HG02571 (cell line): ENCODE measurements around the gene NKX1-1.
"Not testable (repeated sequence)": the region's sequence is repeated elsewhere in the genome, so short reads cannot be mapped to it uniquely, and the experiment has no call there.

ENCODE experiments used
- ATAC-seq: cut with Tn5 transposase; IDR thresholded peaks from one replicate; pipeline ENCODE4 v1.9.1; 2021; ENCODE audit warnings: mild to moderate bottlenecking, moderate library complexity; ENCODE audit not compliant: unreplicated experiment

NKX1-1 gene

DNA sequence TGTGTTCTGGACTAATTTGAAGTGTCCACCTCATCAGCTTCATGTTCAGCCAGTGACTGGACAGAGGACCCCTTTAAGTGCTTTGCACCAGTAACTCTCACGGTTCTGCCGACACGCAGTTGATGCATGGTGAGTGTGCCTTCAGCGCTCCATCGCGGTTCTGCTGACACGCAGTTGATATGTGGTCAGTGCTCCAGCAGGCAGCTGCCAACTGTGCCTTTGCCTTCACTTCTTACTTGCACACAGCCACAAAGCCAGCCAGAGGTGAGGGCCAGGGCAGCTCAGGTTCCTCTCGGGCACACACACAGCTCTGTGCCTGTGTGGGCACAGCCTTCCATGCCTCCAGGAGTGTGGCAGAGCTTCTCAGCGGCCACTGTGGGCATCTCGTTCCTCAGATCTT is 12.4 kb downstream of the NKX1-1 start:
- no peak for ATAC-seq

- ATAC-seq: not testable (repeated sequence)
Measured at GRCh38 chr4:1393363-1393762, 12.9 kb downstream of the NKX1-1 start.

GRCh38 chr4:1385373-1386340 is 20.6 kb downstream of the NKX1-1 start:
- no peak for ATAC-seq

DNA sequence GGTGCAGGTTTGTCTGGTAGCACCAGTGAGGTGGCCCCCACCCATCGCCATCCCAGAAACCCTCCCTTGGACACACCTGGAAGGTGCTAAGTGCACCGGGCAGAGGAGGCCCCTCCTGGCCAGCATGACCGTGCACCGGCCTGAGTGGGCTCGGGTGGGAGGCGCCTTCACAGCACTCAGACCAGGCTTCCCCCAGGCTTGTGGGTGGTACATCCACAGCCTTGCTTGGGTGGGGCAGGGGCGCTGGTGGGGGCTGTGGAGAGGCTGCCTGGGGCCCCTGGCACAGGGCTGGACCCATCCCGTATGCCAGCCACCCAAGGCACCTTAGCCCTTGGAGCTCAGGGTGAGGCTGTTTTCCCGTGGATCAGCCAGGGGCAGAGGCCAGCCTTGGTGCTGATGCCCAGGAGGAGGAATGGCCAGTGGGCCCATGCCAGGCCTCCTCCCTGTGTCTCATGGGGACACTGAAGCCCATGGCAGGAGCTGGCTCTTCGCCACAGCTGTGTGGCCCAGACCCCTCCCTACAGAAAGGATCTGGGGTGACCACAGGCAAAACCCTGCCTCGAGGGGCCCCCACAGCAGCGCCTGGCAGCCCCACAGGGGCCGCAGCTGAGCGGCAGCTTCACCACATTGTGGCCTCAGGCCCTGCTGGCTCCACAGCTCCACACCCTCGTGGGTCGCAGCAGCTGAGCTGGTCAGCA is 21.4 kb downstream of the NKX1-1 start:
- no peak for ATAC-seq

DNA sequence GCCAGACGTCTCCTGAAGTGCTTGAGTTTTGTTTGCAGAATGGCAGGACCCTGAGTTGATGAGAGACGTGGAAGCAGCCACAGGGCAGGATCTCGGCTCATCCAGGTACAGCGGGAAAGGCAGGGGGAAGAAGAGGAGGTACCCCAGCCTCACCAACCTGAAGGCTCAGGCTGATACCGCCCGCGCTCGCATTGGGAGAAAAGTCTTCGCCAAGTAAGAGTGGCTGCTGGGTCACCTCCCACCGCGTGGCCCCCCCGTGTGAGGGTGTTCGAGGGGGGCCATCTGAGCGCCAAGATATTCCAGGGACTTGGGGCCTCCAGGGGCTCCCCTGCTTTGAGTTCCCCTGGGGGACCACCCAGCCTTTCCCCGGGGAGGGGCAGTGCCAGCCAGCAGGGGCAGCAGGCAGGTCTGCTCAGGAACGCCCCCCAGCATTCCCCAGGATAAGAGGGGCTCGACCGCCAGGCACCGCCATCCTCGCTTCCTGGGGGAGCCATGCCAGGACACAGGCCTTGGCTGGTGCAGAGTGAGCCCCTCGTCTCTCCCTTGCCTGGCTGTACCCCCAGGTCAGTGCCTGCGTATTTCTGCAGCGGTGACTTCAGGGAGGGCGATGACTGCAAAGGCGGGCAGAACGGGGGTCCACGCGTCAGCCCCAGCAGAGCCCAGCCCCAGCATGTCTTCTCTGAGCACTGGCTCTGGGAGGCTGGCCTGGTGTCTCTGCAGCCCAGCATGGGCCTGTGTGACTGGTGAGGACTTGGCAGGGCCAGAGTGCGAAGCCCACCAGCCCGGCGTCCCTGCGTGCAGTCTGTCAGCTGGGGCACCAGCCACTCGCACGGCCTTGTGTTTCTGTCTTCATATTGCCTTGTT is 22.3 kb downstream of the NKX1-1 start:
- ATAC-seq: no peak

DNA sequence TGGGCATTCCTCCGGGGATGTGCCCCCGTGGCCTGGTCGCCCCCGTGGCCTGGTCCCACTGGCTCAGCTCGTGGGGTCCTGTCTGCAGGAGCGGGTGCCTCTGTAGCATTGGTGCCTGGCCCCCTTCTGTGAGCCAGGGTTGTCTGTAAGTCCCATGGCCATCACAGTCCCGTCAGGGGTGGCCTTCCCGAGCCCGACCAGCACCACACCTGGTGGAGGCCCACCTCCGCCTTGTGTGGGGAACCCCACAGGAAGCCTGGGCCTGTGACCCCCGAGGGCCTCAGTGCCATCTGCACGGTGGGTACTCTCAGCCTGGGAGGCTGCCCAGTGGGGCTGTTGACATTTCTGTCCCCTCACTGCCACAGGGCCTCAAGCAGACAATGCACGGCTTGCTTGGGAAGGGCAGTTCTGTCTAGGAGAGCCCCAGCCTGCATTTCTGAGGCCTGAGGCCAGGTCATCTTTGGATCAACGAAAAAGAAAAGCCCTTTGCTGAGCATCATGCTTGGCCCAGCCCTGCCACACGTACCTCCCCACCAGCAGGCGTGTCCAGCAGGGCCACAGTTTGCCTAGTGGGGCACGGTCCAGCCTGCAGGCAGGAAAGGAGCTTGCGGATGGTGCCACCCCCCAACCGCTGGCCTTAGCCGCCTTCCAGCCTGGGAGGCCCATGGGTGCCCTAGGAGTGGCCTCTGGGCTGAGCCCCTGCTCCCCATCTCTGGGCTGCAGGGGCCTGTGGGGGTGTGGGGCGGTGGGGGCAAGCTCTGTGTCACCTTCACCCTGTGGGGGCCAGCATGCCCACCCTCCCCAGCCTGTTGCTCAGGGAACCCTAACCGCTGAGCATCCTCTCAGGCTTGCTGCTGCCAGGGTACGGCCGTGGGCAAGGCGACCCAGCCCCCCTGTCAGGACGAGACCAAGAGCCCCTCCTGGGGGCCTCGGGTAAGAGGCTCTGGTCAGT is 23.2 kb downstream of the NKX1-1 start:
- ATAC-seq: no peak

DNA sequence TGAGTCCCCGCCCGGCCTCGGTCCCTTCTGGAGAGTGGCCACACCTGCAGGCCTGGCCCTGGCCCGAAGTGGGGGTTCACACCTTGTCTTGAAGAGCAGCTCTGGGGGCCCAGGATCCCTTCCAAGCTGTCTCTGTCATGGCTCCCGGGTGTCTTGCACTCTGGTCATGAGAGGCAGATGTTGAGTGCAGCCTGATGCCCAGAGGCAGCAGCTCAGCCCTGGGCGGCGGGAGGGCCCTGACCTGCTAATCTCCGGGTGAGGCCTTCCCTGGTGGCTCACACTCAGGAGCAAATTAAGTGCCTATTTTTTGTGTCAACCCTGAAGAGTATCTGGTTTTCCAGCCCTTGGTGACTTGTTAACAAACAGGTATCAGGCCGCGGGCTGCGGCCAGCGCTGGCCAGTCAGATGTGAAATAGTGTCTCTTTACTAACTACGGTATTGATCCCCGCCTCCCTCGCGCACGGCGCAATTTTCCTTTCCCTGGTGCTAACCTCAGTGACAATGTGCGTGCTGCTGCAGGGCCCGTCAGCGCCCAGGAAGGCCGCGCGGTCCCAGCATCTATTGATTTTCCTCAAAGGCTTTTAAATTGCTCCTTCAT is 24.2 kb downstream of the NKX1-1 start:
- ATAC-seq: no peak

GRCh38 chr4:1381181-1381621 is 25.0 kb downstream of the NKX1-1 start:
- no peak for ATAC-seq

GRCh38 chr4:1380368-1381151 is 25.7 kb downstream of the NKX1-1 start:
- no peak for ATAC-seq

- ATAC-seq: no peak
Measured at GRCh38 chr4:1379801-1380331, 26.4 kb downstream of the NKX1-1 start.

DNA sequence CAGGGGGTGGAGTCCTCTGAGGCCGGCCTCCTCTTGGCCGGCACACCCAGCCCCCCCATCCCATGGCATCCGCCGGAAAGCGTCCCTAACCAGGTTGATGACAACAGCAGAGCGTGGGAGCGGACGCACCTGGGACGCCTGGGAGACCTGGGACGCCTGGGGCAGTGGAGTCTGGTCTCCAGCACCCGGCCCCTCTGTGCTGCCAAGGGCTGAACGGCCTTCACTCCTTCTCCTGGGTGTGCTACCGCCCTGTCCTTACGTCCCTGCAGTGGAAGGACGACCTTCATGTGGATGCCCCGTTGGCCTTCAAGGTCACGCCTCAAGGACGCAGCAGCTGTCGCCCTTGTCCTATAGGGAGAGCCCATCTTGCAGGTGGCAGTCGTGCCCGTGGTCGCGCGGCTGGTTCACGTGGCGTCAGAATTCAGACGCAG is 26.9 kb downstream of the NKX1-1 start:
- no peak for ATAC-seq

- ATAC-seq: no peak
Measured at GRCh38 chr4:1378559-1379231, 27.5 kb downstream of the NKX1-1 start.

DNA sequence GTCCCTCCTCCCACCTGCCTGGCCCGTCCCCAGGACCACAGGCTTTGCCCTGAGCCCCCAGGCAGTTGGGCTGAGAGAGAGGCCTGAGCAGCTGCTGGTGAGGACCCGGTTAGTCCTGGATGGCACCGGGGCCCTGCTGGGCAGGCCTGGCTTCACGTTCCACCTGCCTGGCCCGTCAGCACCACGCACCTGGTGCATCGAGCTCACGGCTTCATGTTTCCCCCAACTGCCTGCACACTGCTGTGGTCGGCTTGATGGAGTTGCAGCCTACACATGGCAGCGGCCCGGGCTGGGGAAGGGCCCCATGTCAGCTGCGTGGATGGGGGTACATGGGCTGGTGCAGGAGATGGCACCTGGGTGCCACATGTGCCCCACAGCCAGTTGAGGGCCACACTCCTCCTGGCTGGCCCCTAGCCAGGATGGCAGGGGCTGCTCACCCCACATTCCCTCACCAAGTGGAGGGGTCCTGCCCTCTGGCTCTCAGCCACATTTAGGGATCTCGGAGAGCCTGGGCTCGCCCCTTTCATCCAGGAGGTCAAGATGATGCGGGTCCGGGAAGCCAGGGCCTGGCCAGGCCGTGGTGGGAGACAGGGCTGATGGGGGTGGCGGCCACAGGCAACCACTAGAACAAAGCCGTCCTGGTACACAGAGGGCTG is 28.5 kb downstream of the NKX1-1 start:
- no peak for ATAC-seq

- no peak for ATAC-seq
Measured at GRCh38 chr4:1376841-1377605, 29.2 kb downstream of the NKX1-1 start.

DNA sequence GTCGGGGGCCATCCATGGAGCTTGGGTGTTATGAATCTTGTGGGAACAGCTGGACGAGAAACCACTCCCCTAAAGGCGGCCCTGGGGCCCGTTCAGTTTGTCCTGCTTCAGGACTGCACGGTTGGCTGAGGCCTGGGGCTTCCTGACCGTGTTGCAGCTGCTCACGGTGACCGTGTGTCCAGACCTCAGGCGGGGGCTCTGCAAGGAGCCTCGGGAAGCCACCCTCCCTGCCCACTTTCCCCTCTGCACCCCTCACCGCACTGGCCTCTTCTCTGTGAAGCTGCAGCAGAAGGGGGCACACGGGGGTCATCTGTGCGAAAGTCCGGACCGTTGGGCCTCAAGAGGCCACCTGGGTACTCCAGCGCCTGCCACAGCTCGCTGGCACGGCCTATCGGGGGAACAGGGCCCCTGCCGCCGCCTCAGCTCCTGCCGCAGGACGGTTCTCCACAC is 29.8 kb downstream of the NKX1-1 start:
- no peak for ATAC-seq

DNA sequence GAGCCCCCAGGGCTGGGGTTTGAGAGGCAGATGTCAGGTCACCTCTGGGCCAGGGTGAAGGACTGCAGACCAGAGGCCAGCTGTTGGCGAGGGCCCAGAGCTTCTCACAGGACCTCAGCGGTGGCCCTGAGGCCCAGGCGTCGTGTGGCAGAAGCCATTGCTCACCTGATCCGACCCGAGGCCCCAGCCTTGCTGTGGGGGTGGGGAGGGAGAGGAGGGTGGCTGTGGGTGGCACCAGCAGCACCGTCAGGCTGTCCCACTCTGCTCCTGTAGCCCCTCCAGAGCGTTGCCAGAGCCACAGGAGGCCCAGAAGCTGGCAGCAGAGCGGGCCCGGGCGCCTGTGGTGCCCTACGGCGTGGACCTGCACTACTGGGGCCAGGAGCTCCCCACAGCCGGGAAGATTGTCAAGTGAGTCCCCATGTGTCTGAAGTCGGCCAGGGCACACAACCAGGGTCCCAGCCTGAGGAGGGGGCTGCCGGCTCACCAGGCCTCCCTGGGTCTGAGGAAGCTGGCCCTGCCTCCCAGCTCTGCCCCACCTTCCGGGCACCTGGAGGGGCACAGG is 30.4 kb downstream of the NKX1-1 start:
- no peak for ATAC-seq
